ENCODE results near the gene LRRC1.

LRRC1 gene

GRCh38 chr6:53929041-53929820 lies 134.4 kb downstream of the LRRC1 start:
- no peak for DNase-seq

- DNase-seq, result no peak
Observed at GRCh38 chr6:53929821-53930120, 135.0 kb downstream of the LRRC1 start.

DNA sequence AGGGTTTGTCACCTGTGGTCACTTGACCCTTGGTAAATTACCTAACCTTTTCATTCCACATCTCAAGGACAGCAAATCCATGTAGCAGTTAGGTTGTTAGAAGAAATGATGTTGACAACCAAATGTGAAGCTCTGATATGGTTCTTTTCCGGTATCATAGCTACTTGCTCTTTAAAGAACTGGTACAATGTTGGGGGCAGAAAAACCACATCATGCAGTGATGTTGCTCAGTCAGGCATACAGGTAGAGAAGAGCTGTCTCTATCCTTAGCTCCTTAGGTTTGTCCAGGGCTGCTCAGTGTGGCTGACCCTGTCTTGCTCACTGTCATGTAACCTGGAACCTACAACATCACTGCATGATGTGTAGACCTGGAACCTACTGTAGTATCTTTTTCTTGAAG lies 135.5 kb downstream of the LRRC1 start:
- DNase-seq, result no peak

GRCh38 chr6:53931086-53931485 lies 136.3 kb downstream of the LRRC1 start:
- no peak for DNase-seq

DNA sequence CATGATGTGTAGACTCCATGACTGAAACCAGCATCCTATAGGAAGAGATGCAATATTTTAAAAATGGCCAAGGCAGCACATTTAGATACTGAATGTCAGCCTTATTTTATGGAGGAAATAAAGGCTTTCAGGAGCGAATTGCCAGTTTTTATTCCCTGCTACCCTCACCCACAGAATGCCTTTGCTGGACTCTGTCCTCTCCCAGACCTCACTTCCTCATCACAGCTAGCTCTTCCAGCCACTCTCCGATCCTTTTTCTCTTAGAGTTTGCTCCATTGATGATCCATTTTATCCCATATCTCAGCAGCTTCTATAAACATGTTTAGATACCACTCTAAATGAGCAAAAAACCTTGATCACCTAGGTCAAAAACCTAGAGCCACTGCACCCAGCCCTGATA lies 137.7 kb downstream of the LRRC1 start:
- no peak for DNase-seq

DNA sequence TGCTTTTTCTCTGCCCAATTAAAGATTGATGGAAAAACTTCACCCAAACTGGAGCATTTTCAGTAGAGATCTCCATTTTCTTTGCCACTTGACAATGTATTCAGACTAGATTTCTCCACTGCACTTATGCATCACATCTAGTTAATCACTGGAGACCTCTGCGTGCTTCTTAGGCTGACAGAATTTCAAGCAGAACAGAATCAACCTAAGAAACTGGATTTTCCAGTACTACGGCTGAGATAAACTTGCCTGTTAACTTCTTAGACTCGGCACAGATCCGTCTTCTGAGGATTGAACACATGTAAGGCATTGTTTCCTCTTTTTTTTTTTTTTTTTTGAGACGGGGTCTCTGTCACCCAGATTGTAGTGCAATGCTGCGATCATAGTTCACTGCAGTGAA lies 139.2 kb downstream of the LRRC1 start:
- DNase-seq, result no peak

DNA sequence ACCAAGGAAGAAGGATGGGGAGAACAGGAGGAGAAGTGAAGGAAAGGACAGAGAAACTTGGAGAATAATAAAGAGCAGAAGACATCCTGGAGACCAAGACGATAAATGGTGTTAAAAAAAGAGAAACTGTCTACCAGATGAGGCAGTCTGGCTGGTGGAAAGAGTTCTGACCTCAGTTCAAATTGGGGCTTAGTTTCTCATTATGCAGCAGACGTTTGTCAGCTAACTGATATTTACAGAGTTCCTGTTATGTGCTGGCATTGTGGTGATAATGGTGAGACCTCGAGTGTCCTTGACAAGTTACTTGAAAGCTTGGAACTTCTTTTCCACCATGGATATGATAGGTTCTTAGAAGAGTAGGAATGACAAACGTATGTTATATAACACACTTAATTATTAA lies 142.7 kb downstream of the LRRC1 start:
- no peak for DNase-seq

DNA sequence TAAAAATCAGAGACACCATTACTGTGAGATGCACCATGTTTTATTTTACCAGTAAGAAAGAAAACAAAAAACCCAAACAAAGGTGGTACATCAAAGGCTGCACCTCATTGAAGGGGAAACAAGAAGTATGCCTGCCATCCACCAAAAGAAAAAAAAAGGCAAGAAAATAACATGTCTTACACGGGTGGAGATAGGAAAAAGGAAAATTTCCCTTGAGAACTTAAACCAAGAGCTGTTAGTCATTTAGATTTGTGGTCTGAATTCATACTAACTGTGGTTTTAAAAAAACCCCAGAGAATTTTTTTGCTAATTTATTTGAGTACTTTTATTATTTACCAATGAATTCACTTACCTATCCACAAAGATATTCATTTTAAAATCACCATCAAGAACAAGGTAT lies 144.0 kb downstream of the LRRC1 start:
- DNase-seq, result no peak

GRCh38 chr6:53939830-53940229 lies 145.0 kb downstream of the LRRC1 start:
- DNase-seq, result no peak

DNA sequence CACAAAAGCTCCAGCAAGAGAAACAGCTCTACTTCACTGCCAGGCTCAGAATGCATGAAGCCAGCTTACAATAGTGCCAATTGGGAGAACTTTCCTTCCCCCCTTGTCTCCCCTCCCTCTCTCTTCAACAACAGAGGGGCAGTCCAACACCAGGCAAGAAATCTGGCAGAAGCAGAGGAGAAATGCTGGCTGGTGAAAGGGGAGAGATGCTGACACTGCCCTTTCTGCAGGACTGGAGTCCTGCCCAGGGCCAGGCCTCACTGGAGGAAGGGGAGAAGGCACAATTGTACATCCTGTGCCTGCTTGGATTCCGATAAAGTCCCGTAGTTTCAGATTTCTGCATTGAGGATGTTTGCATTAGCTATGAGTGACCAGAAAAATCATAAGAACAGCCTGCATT lies 148.6 kb downstream of the LRRC1 start:
- DNase-seq, result no peak

DNA sequence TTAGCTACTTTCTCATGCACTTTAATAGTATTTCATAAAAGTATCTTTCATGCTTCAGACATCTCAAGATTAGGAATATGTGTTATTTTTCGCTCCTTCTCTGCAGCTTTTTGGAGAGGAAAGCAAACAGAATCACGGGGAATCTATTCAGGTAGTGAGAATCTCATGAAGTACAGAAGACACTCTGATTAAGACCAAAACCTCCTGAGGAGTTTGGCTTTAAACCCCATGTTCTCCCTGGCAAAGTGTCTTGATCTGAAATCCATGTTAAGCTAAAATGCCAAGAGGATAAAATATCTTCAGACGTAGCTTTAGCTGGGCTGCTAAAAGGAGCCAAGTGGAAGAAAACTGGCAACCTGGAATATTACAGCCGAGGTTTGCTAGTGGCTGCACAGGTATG lies 149.3 kb downstream of the LRRC1 start:
- no peak for DNase-seq

DNA sequence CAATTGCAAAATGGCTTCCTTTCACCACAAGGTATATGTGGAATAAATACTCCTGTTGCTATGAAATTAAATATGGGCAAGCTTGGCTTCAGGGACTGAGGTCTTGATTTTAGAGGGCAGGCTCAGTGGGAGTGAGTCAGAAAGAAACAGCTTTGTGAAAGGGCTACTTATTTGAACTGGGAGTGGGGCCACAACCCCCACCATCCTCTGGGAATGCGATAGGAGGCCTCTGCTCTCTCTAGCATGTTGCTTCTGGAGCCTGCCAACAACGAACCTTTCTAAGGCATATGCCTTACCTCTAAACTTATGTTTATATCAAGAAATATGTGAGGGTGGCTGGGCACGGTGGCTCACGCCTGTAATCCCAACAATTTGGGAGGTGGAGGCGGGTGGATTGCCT lies 149.7 kb downstream of the LRRC1 start:
- no peak for DNase-seq

DNA sequence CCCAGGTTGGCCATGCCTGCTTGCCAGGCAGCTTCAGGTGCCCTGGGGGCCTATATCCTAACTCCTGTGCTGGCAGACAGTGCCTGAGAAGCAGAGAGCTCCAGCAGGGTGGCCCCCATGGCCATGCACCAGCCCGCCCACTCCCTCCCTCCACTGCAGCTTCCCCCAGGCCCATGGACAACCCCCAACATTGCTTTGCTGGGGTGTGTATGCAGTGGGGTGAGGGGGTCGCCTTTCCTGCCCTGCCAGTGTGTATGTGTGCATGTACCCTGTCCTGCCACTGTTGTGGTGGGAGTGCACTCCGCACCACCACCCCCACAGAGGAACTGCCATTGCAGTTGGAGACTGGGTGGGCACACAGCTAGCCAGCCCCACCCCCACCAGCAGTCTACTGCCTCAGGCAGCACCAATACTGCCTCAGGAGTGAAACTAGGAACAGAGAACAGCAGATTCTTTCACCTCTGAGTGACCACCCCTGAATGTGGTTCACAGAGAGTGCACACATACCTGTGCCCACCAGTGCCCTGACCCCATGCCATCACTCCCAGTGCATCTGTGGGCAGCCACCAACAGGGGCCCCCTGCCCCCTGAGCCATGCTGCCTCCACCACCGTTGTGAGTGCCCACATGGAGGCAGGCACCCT lies 151.1 kb downstream of the LRRC1 start:
- no peak for DNase-seq

- DNase-seq, result no peak
Observed at GRCh38 chr6:53947780-53948179, 153.0 kb downstream of the LRRC1 start.

GRCh38 chr6:53951383-53951782 lies 156.6 kb downstream of the LRRC1 start:
- DNase-seq, result no peak

- peak; percentile 84 to 86 for DNase-seq
Observed at GRCh38 chr6:53956068-53956711, 161.4 kb downstream of the LRRC1 start.

- no peak for DNase-seq
Observed at GRCh38 chr6:53956804-53957203, 162.0 kb downstream of the LRRC1 start.

DNA sequence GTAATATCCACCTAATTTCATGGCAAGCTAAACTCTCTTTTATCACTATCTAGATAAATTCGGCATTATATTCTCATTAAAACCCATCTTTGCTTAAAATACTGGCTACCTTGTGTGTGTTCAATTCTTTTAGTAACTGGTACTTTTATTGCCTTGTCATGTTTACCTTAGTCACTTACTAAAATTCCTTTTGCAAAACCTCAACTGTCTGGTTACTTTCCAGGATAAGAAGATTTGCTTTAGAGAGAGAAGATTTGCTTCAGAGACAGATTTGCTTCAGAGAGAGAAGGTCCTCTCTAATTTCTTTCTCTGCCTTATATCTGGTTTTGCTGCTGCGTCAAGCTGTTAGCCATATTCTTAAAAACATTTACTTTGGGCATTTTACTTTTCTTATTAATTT lies 164.9 kb downstream of the LRRC1 start:
- DNase-seq, result no peak

- no peak for DNase-seq
Observed at GRCh38 chr6:53960311-53960710, 165.5 kb downstream of the LRRC1 start.

DNA sequence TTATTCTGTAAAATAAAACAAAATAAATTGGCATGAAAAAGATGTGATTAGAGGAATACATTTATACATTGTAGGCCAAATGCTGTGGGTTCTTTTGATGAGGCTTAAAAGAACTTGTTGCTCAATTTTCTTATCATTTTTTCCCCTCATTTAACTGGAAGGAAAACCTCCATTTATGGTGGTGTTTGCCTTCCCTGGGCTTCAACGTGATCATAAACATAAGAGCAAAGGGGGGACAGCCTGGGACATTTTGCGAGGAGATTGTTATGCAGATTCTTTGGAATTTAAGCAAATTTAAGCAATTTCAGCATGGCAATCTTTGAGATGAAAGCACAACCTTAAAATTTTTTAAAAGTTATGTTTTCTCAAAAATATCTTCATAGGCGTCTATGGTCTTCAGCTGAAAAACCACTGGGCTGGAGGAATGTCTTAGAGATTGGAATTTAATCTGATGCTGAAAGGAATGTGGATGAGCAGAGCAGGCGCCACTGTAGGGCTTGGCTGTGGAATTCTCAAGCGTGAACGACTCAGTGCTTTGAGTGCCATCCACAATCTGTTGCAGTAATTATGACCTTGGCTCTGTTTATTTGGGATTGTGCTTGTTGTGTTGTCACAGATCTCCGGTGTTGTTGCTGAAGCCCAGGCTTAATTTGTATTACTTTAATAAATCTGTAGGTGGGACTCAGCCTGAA lies 167.0 kb downstream of the LRRC1 start:
- no peak for DNase-seq

DNA sequence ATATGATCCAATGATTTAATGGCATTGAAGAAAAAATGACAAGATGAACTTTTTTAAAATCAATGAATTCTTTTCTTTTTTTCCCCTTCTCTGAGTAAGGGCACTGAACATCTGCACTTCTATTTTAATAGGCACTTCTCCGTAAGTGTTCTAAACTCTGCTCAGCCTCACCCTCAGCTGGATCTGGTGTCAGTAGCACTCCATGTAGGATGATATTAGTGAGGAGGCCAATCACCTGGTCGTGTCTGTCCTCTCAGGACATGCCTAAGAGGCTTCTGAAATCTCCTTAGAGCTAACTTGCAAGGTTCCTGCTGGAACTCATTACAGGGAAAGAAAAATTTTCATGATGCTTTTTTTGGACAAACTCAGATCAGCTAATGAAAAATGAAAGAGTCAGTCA lies 167.8 kb downstream of the LRRC1 start:
- no peak for DNase-seq

GRCh38 chr6:53967415-53967814 lies 172.6 kb downstream of the LRRC1 start:
- no peak for DNase-seq
